ENCODE measurements around the gene ESPN. TPM values are rescaled to one million over a fixed set of nuclear protein-coding genes. Genes with fewer than 3 reads are reported as not detected.
"Not testable (repeated sequence)": the region's sequence is repeated elsewhere in the genome, so short reads cannot be mapped to it uniquely, and the experiment has no call there.

Gene ESPN
- total RNA-seq, 1 donor, result 0.27 TPM

- no peak for DNase-seq (ENCODE audit: low read depth in 2 of 3, low spot score in 2 of 3)
Observed at GRCh38 chr1:6427441-6428390, 3.1 kb downstream of the ESPN start.

GRCh38 chr1:6428453-6428852, 3.9 kb downstream of the ESPN start:
- not testable (repeated sequence) for DNase-seq (ENCODE audit: low read depth in 2 of 3, low spot score in 2 of 3)

- not testable (repeated sequence) for DNase-seq (ENCODE audit: low read depth in 2 of 3, low spot score in 2 of 3)
Observed at GRCh38 chr1:6429660-6430411, 5.3 kb downstream of the ESPN start.

GRCh38 chr1:6431645-6432579, 7.3 kb downstream of the ESPN start:
- DNase-seq (ENCODE audit: low read depth in 2 of 3, low spot score in 2 of 3), result not testable (repeated sequence)

GRCh38 chr1:6434186-6434585, 9.6 kb downstream of the ESPN start:
- no peak for DNase-seq (ENCODE audit: low read depth in 2 of 3, low spot score in 2 of 3)

GRCh38 chr1:6435129-6435528, 10.6 kb downstream of the ESPN start:
- DNase-seq (ENCODE audit: low read depth in 2 of 3, low spot score in 2 of 3), result no peak

GRCh38 chr1:6435547-6435946, 11.0 kb downstream of the ESPN start:
- no peak for DNase-seq (ENCODE audit: low read depth in 2 of 3, low spot score in 2 of 3)

- DNase-seq (ENCODE audit: low read depth in 2 of 3, low spot score in 2 of 3), result not testable (repeated sequence)
Observed at GRCh38 chr1:6436277-6436676, 11.7 kb downstream of the ESPN start.

GRCh38 chr1:6437012-6437700, 12.6 kb downstream of the ESPN start:
- DNase-seq (ENCODE audit: low read depth in 2 of 3, low spot score in 2 of 3), result not testable (repeated sequence)

GRCh38 chr1:6438047-6438525, 13.5 kb downstream of the ESPN start:
- DNase-seq (ENCODE audit: low read depth in 2 of 3, low spot score in 2 of 3), result peak in 1 of 3 donors; percentile 64

- DNase-seq (ENCODE audit: low read depth in 2 of 3, low spot score in 2 of 3), result peak in 2 of 3 donors; percentile 81
Observed at GRCh38 chr1:6440198-6441126, 15.9 kb downstream of the ESPN start.

- DNase-seq (ENCODE audit: low read depth in 2 of 3, low spot score in 2 of 3), result no peak
Observed at GRCh38 chr1:6441586-6441985, 17.0 kb downstream of the ESPN start.

- DNase-seq (ENCODE audit: low read depth in 2 of 3, low spot score in 2 of 3), result no peak
Observed at GRCh38 chr1:6443339-6444115, 19.0 kb downstream of the ESPN start.

- DNase-seq (ENCODE audit: low read depth in 2 of 3, low spot score in 2 of 3), result no peak
Observed at GRCh38 chr1:6444377-6444776, 19.8 kb downstream of the ESPN start.

- DNase-seq (ENCODE audit: low read depth in 2 of 3, low spot score in 2 of 3), result peak in 1 of 3 donors; percentile 51
Observed at GRCh38 chr1:6445062-6445763, 20.6 kb downstream of the ESPN start.

GRCh38 chr1:6445929-6446328, 21.4 kb downstream of the ESPN start:
- not testable (repeated sequence) for DNase-seq (ENCODE audit: low read depth in 2 of 3, low spot score in 2 of 3)

GRCh38 chr1:6446665-6447015, 22.1 kb downstream of the ESPN start:
- no peak for DNase-seq (ENCODE audit: low read depth in 2 of 3, low spot score in 2 of 3)

All from hematopoietic multipotent progenitor cell (in vitro differentiated cells).